HepG2 (cell line): ENCODE measurements around the gene GJC1. TPM values are rescaled to one million over a fixed set of nuclear protein-coding genes. Genes with fewer than 3 reads are reported as not detected.

Experiments used
- BORCS8-MEF2B ChIP-seq: sonication (generic); formaldehyde crosslinking; IDR thresholded peaks from 2 replicates; pipeline ENCODE4 v1.8.0; 2022; ENCODE audit warnings: mild to moderate bottlenecking, missing genetic modification reagents
- CEBPG ChIP-seq: IDR thresholded peaks from 2 replicates; pipeline ENCODE4 v1.6.1; 2016
- EP300 ChIP-seq, 3 experiments: sonication (generic) in 1 of 3; formaldehyde crosslinking in 1 of 3; IDR thresholded peaks; 2 replicates each; pipeline versions ENCODE4 v1.5.1 to v1.6.1; 2011 to 2020; ENCODE audit warnings: low read depth in 2 of 3, low read length in 2 of 3, borderline replicate concordance in 1 of 3, improper control_type of control experiment in 1 of 3, mild to moderate bottlenecking in 1 of 3, missing genetic modification reagents in 1 of 3, moderate library complexity in 1 of 3
- ESRRA ChIP-seq: sonication (generic); formaldehyde crosslinking; IDR thresholded peaks from 2 replicates; pipeline ENCODE4 v1.5.1; 2020; ENCODE audit warnings: mild to moderate bottlenecking, low read depth, missing genetic modification reagents
- NCOA1 ChIP-seq: sonication (generic); formaldehyde crosslinking; IDR thresholded peaks from 2 replicates; pipeline ENCODE4 v1.9.0; 2021; ENCODE audit warnings: missing genetic modification reagents
- TFAP4 ChIP-seq: sonication (generic); IDR thresholded peaks from 2 replicates; pipeline ENCODE4 v1.6.1; 2016; ENCODE audit warnings: low read depth, borderline replicate concordance
- THAP8 ChIP-seq: sonication (generic); formaldehyde crosslinking; IDR thresholded peaks from 2 replicates; pipeline ENCODE4 v1.5.1; 2020; ENCODE audit warnings: missing genetic modification reagents, mild to moderate bottlenecking, borderline replicate concordance
- ZFX ChIP-seq: sonication (generic); formaldehyde crosslinking; IDR thresholded peaks from 2 replicates; pipeline ENCODE4 v1.4.0; 2020; ENCODE audit warnings: mild to moderate bottlenecking, low read depth, missing genetic modification reagents, moderate library complexity
- ZNF350 ChIP-seq: sonication (generic); formaldehyde crosslinking; IDR thresholded peaks from 2 replicates; pipeline ENCODE4 v1.4.0; 2020; ENCODE audit warnings: mild to moderate bottlenecking, low read depth, missing genetic modification reagents, borderline replicate concordance
- ZNF441 ChIP-seq: sonication (generic); formaldehyde crosslinking; IDR thresholded peaks from 2 replicates; pipeline ENCODE4 v1.7.0; 2021; ENCODE audit warnings: missing genetic modification reagents, borderline replicate concordance
- ZNF605 ChIP-seq: sonication (generic); formaldehyde crosslinking; IDR thresholded peaks from 2 replicates; pipeline ENCODE4 v1.8.0; 2022; ENCODE audit warnings: mild to moderate bottlenecking, missing genetic modification reagents
- ZNF788 ChIP-seq: sonication (generic); formaldehyde crosslinking; IDR thresholded peaks from 2 replicates; pipeline ENCODE4 v1.5.0; 2020; ENCODE audit warnings: mild to moderate bottlenecking, missing genetic modification reagents, borderline replicate concordance
- ZSCAN5A ChIP-seq: sonication (generic); formaldehyde crosslinking; IDR thresholded peaks from 2 replicates; pipeline ENCODE4 v1.8.0; 2022; ENCODE audit warnings: mild to moderate bottlenecking, missing genetic modification reagents, borderline replicate concordance
- polyA plus RNA-seq, 8 experiments: library from polyadenylated mRNA; depleted of rRNA in 3 of 8; stranded (reverse) in 7 of 8; unstranded in 1 of 8; fragments of >200 nt; fragmentation: Illumina TruSeq in 4 of 8; extraction: Trizol in 4 of 8; gene quantifications; 2 replicates each; pipeline versions ENCODE4 v1.2.1 to v1.2.3, GENCODE V29; 2011 to 2016; ENCODE audit warnings: low read depth in 4 of 8, missing spikeins in 1 of 8, mixed read lengths in 1 of 8; ENCODE audit not compliant: insufficient read depth in 1 of 8
- total RNA-seq, 5 experiments: library from RNA; depleted of rRNA; stranded (reverse); fragments of >200 nt; fragmentation: Illumina TruSeq; extraction: Trizol; gene quantifications; 2 replicates each; pipeline ENCODE4 v1.2.3, GENCODE V29; 2016; ENCODE audit warnings: low read depth in 1 of 5
- TF ChIP-seq, protein P1 (sequence below), 2 experiments: fragments of 450-650 bp in 1 of 2; sonication (generic) in 1 of 2; formaldehyde crosslinking; IDR thresholded peaks; 2 replicates each; pipeline versions ENCODE4 v1.5.0 to v1.8.0; 2020 to 2022; ENCODE audit warnings: mild to moderate bottlenecking in 1 of 2, missing genetic modification reagents in 1 of 2

GJC1 gene
- total and polyA plus RNA-seq, 2 of the 13 experiments (the other 11 are each of a cell fraction or from before 2014, with no cell fraction given) = 1.7 TPM

DNA sequence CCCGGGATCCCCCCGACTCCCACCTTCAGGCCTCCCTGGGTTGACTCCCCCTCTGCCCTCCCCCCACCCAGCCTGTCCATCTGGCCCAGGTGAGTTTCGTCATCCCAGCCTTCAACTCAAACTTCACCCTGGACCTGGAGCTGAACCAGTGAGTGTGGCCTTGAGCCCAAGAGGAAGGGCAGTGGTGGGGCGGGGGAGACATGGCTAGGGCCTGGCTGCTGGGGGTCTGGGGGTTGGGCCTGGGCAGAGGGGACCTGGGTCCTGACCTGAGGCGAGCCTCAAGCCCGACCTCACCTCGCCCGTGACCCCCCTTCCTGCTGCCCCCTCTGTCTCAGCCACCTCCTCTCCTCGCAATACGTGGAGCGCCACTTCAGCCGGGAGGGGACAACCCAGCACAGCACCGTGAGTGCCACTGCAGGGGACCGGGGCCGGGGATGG lies 60.4 kb downstream of the GJC1 start (continued):
- 0 out of 4 replicates have a peak, but pooled peaks of 1 of the 2 experiments have one; percentile 35 for TF ChIP-seq EP300 (IDR thresholded peaks at IDR 0.05; ENCODE audit: low read depth in 2 of 2, low read length in 2 of 2)
- TF ChIP-seq EP300 (CRISPR knock-in tag; IDR thresholded peaks at IDR 0.05; ENCODE audit: borderline replicate concordance) = no peak
- TF ChIP-seq THAP8 (CRISPR knock-in tag) = no peak
- TF ChIP-seq ESRRA (CRISPR knock-in tag) = peak; percentile 45; the same call in 1 of the 2 replicates
- peak; percentile 82 for TF ChIP-seq CEBPG
- TF ChIP-seq BORCS8-MEF2B (CRISPR knock-in tag) = no peak
- peak; percentile 40; the same call in 1 of the 2 replicates for TF ChIP-seq ZFX (CRISPR knock-in tag)
- no peak for TF ChIP-seq ZSCAN5A (CRISPR knock-in tag)
- TF ChIP-seq ZNF605 (CRISPR knock-in tag) = 0 out of 2 replicates have a peak, but pooled peaks have one; percentile 37
- TF ChIP-seq ZNF350 (CRISPR knock-in tag) = peak; percentile 45; the same call in 1 of the 2 replicates
- 0 out of 2 replicates have a peak, but pooled peaks have one; percentile 7 for TF ChIP-seq ZNF788 (CRISPR knock-in tag)
- peak; percentile 79; the same call in 1 of the 2 replicates for TF ChIP-seq NCOA1
- peak; percentile 57; the same call in 1 of the 2 replicates for TF ChIP-seq TFAP4
- TF ChIP-seq ZNF441 = no peak
- TF ChIP-seq, protein P1, sequence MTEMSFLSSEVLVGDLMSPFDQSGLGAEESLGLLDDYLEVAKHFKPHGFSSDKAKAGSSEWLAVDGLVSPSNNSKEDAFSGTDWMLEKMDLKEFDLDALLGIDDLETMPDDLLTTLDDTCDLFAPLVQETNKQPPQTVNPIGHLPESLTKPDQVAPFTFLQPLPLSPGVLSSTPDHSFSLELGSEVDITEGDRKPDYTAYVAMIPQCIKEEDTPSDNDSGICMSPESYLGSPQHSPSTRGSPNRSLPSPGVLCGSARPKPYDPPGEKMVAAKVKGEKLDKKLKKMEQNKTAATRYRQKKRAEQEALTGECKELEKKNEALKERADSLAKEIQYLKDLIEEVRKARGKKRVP (CRISPR knock-in tag; IDR thresholded peaks at IDR 0.05) = peak in 1 of 2 experiments; percentile 78; a peak in 2 of 4 replicates
- TF ChIP-seq, all 625 proteins: peak for 56
